ENCODE data around the gene CEP162. TPM values are rescaled to one million over a fixed set of nuclear protein-coding genes. Genes with fewer than 3 reads are reported as not detected.
"Not testable (repeated sequence)": the region's sequence is repeated elsewhere in the genome, so short reads cannot be mapped to it uniquely, and the experiment has no call there.

The CEP162 gene
- total RNA-seq, 1 donor = 6.0 TPM

- TF ChIP-seq CTCF (IDR thresholded peaks at IDR 0.05; ENCODE audit: insufficient read depth, low read depth, low read length) = no peak
- H3K4me3 ChIP-seq (ENCODE audit: low read depth, low read length) = no peak overlapping the region
Measured at GRCh38 chr6:84255641-84256040, 28.2 kb upstream of the CEP162 start.

GRCh38 chr6:84253380-84253779 is 25.9 kb upstream of the CEP162 start:
- no peak for TF ChIP-seq CTCF (IDR thresholded peaks at IDR 0.05; ENCODE audit: insufficient read depth, low read depth, low read length)
- H3K4me3 ChIP-seq (ENCODE audit: low read depth, low read length) = no peak overlapping the region
- no peak for DNase-seq (ENCODE audit: low read depth)

More at GRCh38 chr6:84255641-84256040, 28.2 kb upstream of the CEP162 start:
- no peak for DNase-seq (ENCODE audit: low read depth)

- DNase-seq (ENCODE audit: low read depth) = no peak
- H3K4me3 ChIP-seq (ENCODE audit: low read depth, low read length) = no peak overlapping the region
- TF ChIP-seq CTCF (IDR thresholded peaks at IDR 0.05; ENCODE audit: insufficient read depth, low read depth, low read length) = no peak
Measured at GRCh38 chr6:84251891-84252539, 24.6 kb upstream of the CEP162 start.

- DNase-seq (ENCODE audit: low read depth) = peak; percentile 14
- H3K4me3 ChIP-seq (ENCODE audit: low read depth, low read length) = no peak overlapping the region
- TF ChIP-seq CTCF (IDR thresholded peaks at IDR 0.05; ENCODE audit: insufficient read depth, low read depth, low read length) = no peak
Measured at GRCh38 chr6:84249724-84250123, 22.3 kb upstream of the CEP162 start.

- DNase-seq (ENCODE audit: low read depth); H3K4me3 ChIP-seq (ENCODE audit: low read depth, low read length): not testable (repeated sequence)
Measured at GRCh38 chr6:84244416-84245081, 17.1 kb upstream of the CEP162 start.

- no peak for DNase-seq (ENCODE audit: low read depth)
- H3K4me3 ChIP-seq (ENCODE audit: low read depth, low read length) = no peak overlapping the region
- TF ChIP-seq CTCF (IDR thresholded peaks at IDR 0.05; ENCODE audit: insufficient read depth, low read depth, low read length) = no peak
Measured at GRCh38 chr6:84243240-84243639, 15.8 kb upstream of the CEP162 start.

GRCh38 chr6:84242265-84242664 is 14.8 kb upstream of the CEP162 start:
- no peak for DNase-seq (ENCODE audit: low read depth)
- TF ChIP-seq CTCF (IDR thresholded peaks at IDR 0.05; ENCODE audit: insufficient read depth, low read depth, low read length) = no peak

More at GRCh38 chr6:84242265-84242664, 14.8 kb upstream of the CEP162 start:
- no peak overlapping the region for H3K4me3 ChIP-seq (ENCODE audit: low read depth, low read length)
